GM10266 (cell line): ENCODE data around the gene ZNF507.

ENCODE experiments used
- DNase-seq: peaks from one replicate; pipeline ENCODE4 v3.0.0; 2012; ENCODE audit errors: extremely low spot score
- CTCF ChIP-seq: IDR thresholded peaks from 2 replicates; pipeline ENCODE4 v1.5.1; 2012; ENCODE audit warnings: mild to moderate bottlenecking, low read depth; ENCODE audit not compliant: control insufficient read depth, insufficient read depth; ENCODE audit errors: missing control alignments

ZNF507 gene

DNA sequence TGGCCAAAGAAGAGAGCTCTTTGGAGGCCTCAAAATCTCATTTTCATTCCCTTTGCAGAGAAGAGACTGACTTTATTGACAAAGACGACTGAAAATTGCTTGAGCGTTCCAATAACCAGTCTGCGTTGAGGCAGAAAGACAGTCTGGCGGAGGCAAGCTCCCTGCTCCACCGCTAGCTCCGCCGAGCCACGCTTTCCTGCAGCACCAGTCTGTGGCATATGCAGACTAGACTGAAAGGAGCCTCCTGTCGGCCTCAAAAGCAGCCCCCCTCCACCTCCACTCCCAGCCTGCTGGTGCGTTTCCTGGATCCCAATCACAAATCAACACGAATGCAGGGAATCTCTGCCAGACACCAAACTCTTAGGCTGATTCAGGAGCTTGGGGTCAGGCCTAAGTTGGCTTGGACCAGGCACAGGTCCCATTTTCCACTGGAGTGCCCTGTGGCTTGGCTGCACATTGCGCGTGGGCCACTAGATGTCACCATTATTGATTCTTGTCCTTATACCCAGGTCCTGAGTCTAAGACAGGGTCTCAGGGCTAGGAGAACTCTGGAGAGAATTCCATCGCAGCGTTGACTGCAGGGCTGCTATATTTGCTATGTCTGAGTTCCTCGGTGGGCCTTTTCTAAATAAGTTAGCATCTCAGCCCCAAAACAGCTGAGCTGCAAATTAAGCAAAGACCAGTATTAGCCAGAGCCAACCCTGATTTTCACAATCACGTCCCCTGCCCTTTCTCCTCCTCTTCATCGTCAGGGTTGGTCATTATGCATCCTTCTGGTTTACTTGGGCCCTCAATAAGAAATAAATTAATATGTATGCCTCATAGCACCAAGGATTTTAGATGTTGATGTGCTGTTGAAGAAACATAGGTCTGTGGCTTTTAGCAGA is 5.2 kb upstream of the ZNF507 start:
- peak; percentile 75 for TF ChIP-seq CTCF

DNA sequence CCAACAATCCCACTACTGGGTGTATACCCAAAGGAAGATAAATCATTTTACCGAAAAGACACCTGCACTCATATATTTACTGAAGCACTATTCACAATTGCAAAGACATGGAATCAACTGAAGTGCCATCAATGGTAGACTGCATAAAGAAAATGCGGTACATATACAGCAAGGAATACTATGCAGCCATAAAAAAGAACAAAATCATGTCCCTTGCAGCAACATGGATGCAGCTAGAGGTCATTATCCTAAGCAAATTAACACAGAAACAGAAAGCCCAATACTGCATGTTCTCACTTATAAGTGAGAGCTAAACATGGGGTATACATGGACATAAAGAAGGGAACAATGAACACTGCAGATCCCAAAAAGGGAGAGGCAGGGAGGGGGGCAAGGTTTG is 2.7 kb upstream of the ZNF507 start:
- no peak for DNase-seq
- TF ChIP-seq CTCF: no peak

More for the DNA sequence above, 5.2 kb upstream of the ZNF507 start:
- DNase-seq: peak; percentile 61

GRCh38 chr19:32343550-32344262 is 1.7 kb upstream of the ZNF507 start:
- DNase-seq: no peak
- TF ChIP-seq CTCF: no peak

GRCh38 chr19:32346901-32347300 is 1.5 kb downstream of the ZNF507 start:
- no peak for TF ChIP-seq CTCF
- no peak for DNase-seq

GRCh38 chr19:32347573-32347972 is 2.2 kb downstream of the ZNF507 start:
- no peak for DNase-seq
- no peak for TF ChIP-seq CTCF

DNA sequence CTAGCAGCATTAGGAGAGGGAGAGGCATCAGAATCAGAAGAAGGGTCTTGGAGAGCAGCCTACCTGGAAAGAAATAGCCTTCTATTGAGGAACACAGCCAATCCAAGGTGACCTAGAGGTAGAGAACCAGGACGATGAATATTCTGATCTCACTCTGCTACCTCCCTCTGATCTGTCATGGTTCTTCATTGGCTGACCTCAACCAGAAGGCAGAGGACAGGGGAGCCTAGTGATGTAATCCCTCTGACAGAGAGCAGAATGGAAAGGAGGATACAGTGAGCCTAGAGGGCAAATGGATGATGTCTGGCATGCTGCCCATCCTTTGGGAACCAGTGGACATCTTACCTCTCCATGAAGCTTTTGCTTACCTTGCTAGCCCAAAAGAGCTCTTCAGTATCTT is 3.6 kb downstream of the ZNF507 start:
- no peak for TF ChIP-seq CTCF
- DNase-seq: no peak
